Neural cell (in vitro differentiated cells): Measurements from ENCODE around the gene IL10RB. TPM values are rescaled to one million over a fixed set of nuclear protein-coding genes. Genes with fewer than 3 reads are reported as not detected.
"Not testable (repeated sequence)": the region's sequence is repeated elsewhere in the genome, so short reads cannot be mapped to it uniquely, and the experiment has no call there.

Experiments used
- H2AFZ ChIP-seq: fragments of 200-600, 300-800 bp; sonication (generic), shearing (Covaris generic); 2 replicates; pipeline ENCODE4 v1.6.0; 2014; ENCODE audit warnings: low read depth, mild to moderate bottlenecking, antibody characterized with exemption, low read length, moderate library complexity
- H3F3A ChIP-seq: fragments of 200-600 bp; shearing (Covaris generic); 2 replicates; pipeline ENCODE4 v1.6.1; 2016; ENCODE audit warnings: mild to moderate bottlenecking, moderate library complexity, mixed read lengths, antibody characterized with exemption, low read length; ENCODE audit not compliant: insufficient read depth, poor library complexity, severe bottlenecking
- H3K27ac ChIP-seq: fragments of 200-600, 300-800 bp; sonication (generic), shearing (Covaris generic); 2 replicates; pipeline ENCODE4 v1.5.1; 2014; ENCODE audit warnings: mild to moderate bottlenecking, low read length, moderate library complexity
- H3K27me3 ChIP-seq: fragments of 300-800, 200-600 bp; sonication (generic), shearing (Covaris generic); 2 replicates; pipeline ENCODE4 v1.6.0; 2014; ENCODE audit warnings: mild to moderate bottlenecking, low read depth, low read length, moderate library complexity; ENCODE audit not compliant: insufficient read depth
- H3K36me3 ChIP-seq: fragments of 300-800, 200-600 bp; sonication (generic), shearing (Covaris generic); 2 replicates; pipeline ENCODE4 v1.5.1; 2014; ENCODE audit warnings: mild to moderate bottlenecking, antibody characterized with exemption, low read length, moderate library complexity; ENCODE audit not compliant: insufficient read depth
- H3K4me2 ChIP-seq: fragments of 300-800, 200-600 bp; sonication (generic), shearing (Covaris generic); 2 replicates; pipeline ENCODE4 v1.6.0; 2014; ENCODE audit warnings: mild to moderate bottlenecking, low read length
- H3K4me3 ChIP-seq: fragments of 300-800, 200-600 bp; sonication (generic), shearing (Covaris generic); 2 replicates; pipeline ENCODE4 v1.5.1; 2014; ENCODE audit warnings: mild to moderate bottlenecking, low read length, moderate library complexity
- H3K79me2 ChIP-seq: fragments of 200-600 bp; shearing (Covaris generic); replicated peaks from 2 replicates; pipeline ENCODE4 v1.6.0; 2014; ENCODE audit warnings: mild to moderate bottlenecking, low read length, moderate library complexity; ENCODE audit not compliant: insufficient read depth
- H3K9ac ChIP-seq: fragments of 300-800, 200-600 bp; sonication (generic), shearing (Covaris generic); 2 replicates; pipeline ENCODE4 v1.6.1; 2016; ENCODE audit warnings: mild to moderate bottlenecking, low read length, mixed read lengths
- H3K9me2 ChIP-seq: fragments of 200-600 bp; shearing (Covaris generic); 2 replicates; pipeline ENCODE4 v1.6.1; 2016; ENCODE audit warnings: mild to moderate bottlenecking, low read length, mixed read lengths; ENCODE audit not compliant: insufficient read depth
- H3K9me3 ChIP-seq: fragments of 200-600, 300-800 bp; sonication (generic), shearing (Covaris generic); 2 replicates; pipeline ENCODE4 v1.6.1; 2016; ENCODE audit warnings: mild to moderate bottlenecking, mixed run types, low read length, moderate library complexity, mixed read lengths
- H4K20me1 ChIP-seq: fragments of 200-600 bp; shearing (Covaris generic); 2 replicates; pipeline ENCODE4 v1.6.1; 2016; ENCODE audit warnings: mild to moderate bottlenecking, mixed run types; ENCODE audit not compliant: insufficient read depth
- EP300 ChIP-seq: fragments of 450-650 bp; conservative IDR thresholded peaks from 2 replicates; pipeline ENCODE4 v1.6.1; 2014; ENCODE audit warnings: antibody characterized with exemption, mild to moderate bottlenecking, moderate library complexity; ENCODE audit not compliant: poor library complexity, severe bottlenecking
- EZH2 ChIP-seq: fragments of 200-600, 300-800 bp; shearing (Covaris generic), sonication (generic); IDR thresholded peaks from 2 replicates; pipeline ENCODE4 v1.6.1; 2014; ENCODE audit warnings: antibody characterized with exemption, low read length, borderline replicate concordance, mild to moderate bottlenecking; ENCODE audit not compliant: insufficient read depth, poor library complexity, severe bottlenecking
- MXI1 ChIP-seq: fragments of 450-650 bp; conservative IDR thresholded peaks from 2 replicates; pipeline ENCODE4 v1.6.1; 2014; ENCODE audit warnings: antibody characterized with exemption, mild to moderate bottlenecking; ENCODE audit not compliant: poor library complexity, severe bottlenecking
- POLR2AphosphoS5 ChIP-seq: IDR thresholded peaks from 2 replicates; pipeline ENCODE4 v1.6.1; 2012
- RAD21 ChIP-seq: fragments of 450-650 bp; conservative IDR thresholded peaks from 2 replicates; pipeline ENCODE4 v1.6.1; 2014; ENCODE audit warnings: antibody characterized with exemption, mild to moderate bottlenecking, moderate library complexity
- SMC3 ChIP-seq: fragments of 450-650 bp; conservative IDR thresholded peaks from 2 replicates; pipeline ENCODE4 v1.6.1; 2014; ENCODE audit warnings: antibody characterized with exemption, mild to moderate bottlenecking, moderate library complexity; ENCODE audit not compliant: poor library complexity
- TAF1 ChIP-seq: IDR thresholded peaks from 2 replicates; pipeline ENCODE4 v1.6.1; 2012; ENCODE audit warnings: low read depth
- polyA plus RNA-seq: library from polyadenylated mRNA; depleted of rRNA; stranded (reverse); fragments of >200 nt; gene quantifications from 2 replicates; pipeline ENCODE4 v1.2.3, GENCODE V29; 2014
- TF ChIP-seq, protein P1 (sequence below): IDR thresholded peaks from 2 replicates; pipeline ENCODE4 v1.6.1; 2012; ENCODE audit warnings: borderline replicate concordance
- TF ChIP-seq, protein P2 (sequence below): fragments of 450-650 bp; IDR thresholded peaks from 2 replicates; pipeline ENCODE4 v1.5.1; 2014; ENCODE audit warnings: antibody characterized with exemption, mild to moderate bottlenecking, moderate library complexity; ENCODE audit not compliant: poor library complexity, severe bottlenecking

The IL10RB gene
- polyA plus RNA-seq, 1 donor from 2014 or later = 6.0 TPM

- H3K27me3 ChIP-seq, H3K9me3 ChIP-seq, H2AFZ ChIP-seq, H3K9me2 ChIP-seq, H3K36me3 ChIP-seq, H4K20me1 ChIP-seq, H3F3A ChIP-seq: not testable (repeated sequence)
- peak overlapping the region; percentile 29 for H3K4me2 ChIP-seq
- H3K4me3 ChIP-seq = peak overlapping the region; percentile 100
- H3K27ac ChIP-seq = peak overlapping the region; percentile 97
- H3K9ac ChIP-seq = peak overlapping the region; percentile 99
- peaks cover 34% of the 10 kb centered on the region for H3K79me2 ChIP-seq
Observed at GRCh38 chr21:33323610-33324009, 57.4 kb downstream of the IL10RB start.

DNA sequence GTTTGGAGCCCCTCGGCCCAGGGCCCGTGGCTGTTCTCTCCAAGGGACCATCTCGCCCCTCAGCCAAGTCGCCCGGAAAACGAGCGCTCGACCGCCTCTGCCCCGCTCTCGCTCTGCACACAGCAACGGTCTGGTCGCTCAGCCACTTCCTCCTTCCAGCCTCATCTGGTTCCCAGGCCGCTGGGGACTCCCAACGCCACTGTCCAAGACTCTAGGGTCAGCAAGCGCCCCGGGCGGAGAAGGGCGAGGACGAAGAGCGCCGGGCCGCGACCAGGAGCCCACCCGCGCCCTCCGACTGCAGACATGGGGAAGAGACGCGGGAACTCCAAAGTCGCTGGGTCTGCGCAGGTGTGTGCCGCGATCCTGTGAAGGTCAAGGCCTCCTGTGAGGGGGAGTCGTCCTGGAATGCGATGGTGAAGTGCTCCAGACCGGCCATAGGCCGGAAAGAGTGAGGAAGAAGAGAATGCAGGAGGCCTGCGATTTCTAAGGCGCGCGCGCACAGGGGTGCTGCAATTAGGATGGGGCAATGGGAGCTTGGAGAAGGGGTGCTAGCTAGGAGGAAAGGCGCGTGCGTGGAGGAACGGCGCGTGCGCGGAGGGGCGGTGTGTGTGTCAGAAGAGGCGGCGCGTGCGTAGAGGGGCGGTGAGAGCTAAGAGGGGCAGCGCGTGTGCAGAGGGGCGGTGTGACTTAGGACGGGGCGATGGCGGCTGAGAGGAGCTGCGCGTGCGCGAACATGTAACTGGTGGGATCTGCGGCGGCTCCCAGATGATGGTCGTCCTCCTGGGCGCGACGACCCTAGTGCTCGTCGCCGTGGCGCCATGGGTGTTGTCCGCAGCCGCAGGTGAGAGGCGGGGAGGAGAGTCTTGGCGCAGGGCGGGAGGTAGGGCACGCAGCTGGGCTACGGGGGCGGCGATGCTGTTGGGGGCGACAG, 58.4 kb downstream of the IL10RB start, which contains the start of gene IFNAR1:
IFNAR1 (plus strand) TSS at position 680 of the 931 bp plus-strand sequence; CDS start at position 766, 86 bp downstream.
- H3K9me3 ChIP-seq = no peaks in the 10 kb centered on the region
- H3K36me3 ChIP-seq = no peaks in the 10 kb centered on the region
- peak within 1 kb of the TSS; percentile 97 for H3K27ac ChIP-seq
- H3K27me3 ChIP-seq = no peaks in the 10 kb centered on the region
- H2AFZ ChIP-seq = peak within 1 kb of the TSS; percentile 98
- H3K79me2 ChIP-seq = peaks cover 34% of the 10 kb centered on the region
- TF ChIP-seq TAF1 (peak; percentile 95), RAD21 (no peak), SMC3 (peak; percentile 44), MXI1 (peak; percentile 97), EZH2 (no peak), EP300 (no peak), POLR2AphosphoS5 (peak; percentile 96)
- TF ChIP-seq, protein P1, sequence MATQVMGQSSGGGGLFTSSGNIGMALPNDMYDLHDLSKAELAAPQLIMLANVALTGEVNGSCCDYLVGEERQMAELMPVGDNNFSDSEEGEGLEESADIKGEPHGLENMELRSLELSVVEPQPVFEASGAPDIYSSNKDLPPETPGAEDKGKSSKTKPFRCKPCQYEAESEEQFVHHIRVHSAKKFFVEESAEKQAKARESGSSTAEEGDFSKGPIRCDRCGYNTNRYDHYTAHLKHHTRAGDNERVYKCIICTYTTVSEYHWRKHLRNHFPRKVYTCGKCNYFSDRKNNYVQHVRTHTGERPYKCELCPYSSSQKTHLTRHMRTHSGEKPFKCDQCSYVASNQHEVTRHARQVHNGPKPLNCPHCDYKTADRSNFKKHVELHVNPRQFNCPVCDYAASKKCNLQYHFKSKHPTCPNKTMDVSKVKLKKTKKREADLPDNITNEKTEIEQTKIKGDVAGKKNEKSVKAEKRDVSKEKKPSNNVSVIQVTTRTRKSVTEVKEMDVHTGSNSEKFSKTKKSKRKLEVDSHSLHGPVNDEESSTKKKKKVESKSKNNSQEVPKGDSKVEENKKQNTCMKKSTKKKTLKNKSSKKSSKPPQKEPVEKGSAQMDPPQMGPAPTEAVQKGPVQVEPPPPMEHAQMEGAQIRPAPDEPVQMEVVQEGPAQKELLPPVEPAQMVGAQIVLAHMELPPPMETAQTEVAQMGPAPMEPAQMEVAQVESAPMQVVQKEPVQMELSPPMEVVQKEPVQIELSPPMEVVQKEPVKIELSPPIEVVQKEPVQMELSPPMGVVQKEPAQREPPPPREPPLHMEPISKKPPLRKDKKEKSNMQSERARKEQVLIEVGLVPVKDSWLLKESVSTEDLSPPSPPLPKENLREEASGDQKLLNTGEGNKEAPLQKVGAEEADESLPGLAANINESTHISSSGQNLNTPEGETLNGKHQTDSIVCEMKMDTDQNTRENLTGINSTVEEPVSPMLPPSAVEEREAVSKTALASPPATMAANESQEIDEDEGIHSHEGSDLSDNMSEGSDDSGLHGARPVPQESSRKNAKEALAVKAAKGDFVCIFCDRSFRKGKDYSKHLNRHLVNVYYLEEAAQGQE = peak; percentile 66
- TF ChIP-seq, protein P2, sequence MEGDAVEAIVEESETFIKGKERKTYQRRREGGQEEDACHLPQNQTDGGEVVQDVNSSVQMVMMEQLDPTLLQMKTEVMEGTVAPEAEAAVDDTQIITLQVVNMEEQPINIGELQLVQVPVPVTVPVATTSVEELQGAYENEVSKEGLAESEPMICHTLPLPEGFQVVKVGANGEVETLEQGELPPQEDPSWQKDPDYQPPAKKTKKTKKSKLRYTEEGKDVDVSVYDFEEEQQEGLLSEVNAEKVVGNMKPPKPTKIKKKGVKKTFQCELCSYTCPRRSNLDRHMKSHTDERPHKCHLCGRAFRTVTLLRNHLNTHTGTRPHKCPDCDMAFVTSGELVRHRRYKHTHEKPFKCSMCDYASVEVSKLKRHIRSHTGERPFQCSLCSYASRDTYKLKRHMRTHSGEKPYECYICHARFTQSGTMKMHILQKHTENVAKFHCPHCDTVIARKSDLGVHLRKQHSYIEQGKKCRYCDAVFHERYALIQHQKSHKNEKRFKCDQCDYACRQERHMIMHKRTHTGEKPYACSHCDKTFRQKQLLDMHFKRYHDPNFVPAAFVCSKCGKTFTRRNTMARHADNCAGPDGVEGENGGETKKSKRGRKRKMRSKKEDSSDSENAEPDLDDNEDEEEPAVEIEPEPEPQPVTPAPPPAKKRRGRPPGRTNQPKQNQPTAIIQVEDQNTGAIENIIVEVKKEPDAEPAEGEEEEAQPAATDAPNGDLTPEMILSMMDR = peak; percentile 32
- H3K9ac ChIP-seq = peak within 1 kb of the TSS; percentile 99
- H3K4me2 ChIP-seq = peak within 1 kb of the TSS; percentile 94
- H3K9me2 ChIP-seq = no peaks in the 10 kb centered on the region
- peak within 1 kb of the TSS; percentile 100 for H3K4me3 ChIP-seq
- H3F3A ChIP-seq = no peaks in the 10 kb centered on the region
- H4K20me1 ChIP-seq = no peaks in the 10 kb centered on the region
